Left renal cortex interstitium (tissue), 4 donors: ENCODE results near the gene COQ7. TPM values are rescaled to one million over a fixed set of nuclear protein-coding genes. Genes with fewer than 3 reads are reported as not detected.
A peak's percentile ranks its signal among the peaks of the same experiment; 100 is the strongest.

Experiments
- DNase-seq, 4 donors: peaks; one replicate each; pipeline ENCODE4 v3.0.0-alpha.2; 2013; ENCODE audit warnings: low read depth in 4 of 4, low spot score in 2 of 4, missing footprints in 1 of 4
- polyA plus RNA-seq, 4 donors: library from polyadenylated mRNA; unstranded; fragments of 120-200 nt; gene quantifications; one replicate each; pipeline ENCODE4 v1.2.1, GENCODE V29; 2013; ENCODE audit not compliant: insufficient read length in 4 of 4

COQ7 gene
- polyA plus RNA-seq, 4 donors, result 33.8 to 37.2 (median 35.3) TPM

DNA sequence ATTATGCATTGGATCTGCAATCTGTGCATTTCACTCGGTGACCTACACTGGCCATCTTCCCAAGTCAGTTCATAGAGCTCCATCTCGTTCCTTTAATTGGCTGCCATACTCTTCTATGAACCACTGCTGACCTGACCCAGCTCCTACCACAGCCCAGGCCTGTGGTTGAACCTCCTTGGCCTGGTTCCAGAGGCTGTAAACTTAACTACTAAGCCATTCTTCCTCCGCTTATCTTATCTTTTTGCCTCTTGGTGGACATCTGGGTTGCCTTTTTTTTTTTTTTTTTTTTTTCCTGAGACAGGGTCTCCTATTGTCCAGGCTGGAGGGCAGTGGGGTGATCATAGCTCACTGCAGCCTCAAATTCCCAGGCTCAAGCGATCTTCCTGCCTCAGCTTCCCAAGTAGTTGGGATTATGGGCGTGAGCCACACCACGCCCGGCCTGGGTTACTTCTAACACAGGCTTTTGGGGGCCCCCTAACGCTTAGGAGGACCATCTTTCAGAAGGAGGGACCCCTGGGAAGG, 18.3 kb downstream of the COQ7 start:
- DNase-seq, result no peak

- peak in 3 of 4 donors; percentile 60 to 84 (median 77) for DNase-seq
These were observed 19.1 kb downstream of the COQ7 start for GRCh38 chr16:19086322-19087199.

GRCh38 chr16:19088341-19088916, 21.0 kb downstream of the COQ7 start:
- no peak for DNase-seq

GRCh38 chr16:19089410-19089955, 22.1 kb downstream of the COQ7 start:
- DNase-seq, result no peak

DNA sequence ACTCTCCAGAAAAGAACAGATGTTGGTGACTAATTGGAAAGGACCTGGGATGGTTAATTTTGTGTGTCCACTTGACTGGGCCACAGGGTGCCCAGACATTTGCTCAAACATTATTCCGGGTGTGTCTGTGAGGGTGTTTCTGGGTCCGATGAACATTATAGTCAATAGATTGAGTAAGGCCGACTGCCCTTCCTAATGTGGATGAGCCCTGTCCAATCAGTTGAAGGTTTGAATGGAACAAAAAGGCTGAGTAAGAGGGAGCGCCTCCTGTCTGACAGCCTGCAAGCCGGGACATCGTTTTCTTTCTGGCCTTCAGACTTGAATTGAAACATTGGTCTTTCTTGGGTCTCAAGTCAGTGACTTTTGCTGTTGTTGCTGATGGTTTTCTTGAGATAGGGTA, 23.5 kb downstream of the COQ7 start:
- DNase-seq, result no peak

- no peak for DNase-seq
These were observed 25.4 kb downstream of the COQ7 start for GRCh38 chr16:19092653-19093410.

GRCh38 chr16:19093631-19094541, 26.5 kb downstream of the COQ7 start:
- DNase-seq, result no peak

DNA sequence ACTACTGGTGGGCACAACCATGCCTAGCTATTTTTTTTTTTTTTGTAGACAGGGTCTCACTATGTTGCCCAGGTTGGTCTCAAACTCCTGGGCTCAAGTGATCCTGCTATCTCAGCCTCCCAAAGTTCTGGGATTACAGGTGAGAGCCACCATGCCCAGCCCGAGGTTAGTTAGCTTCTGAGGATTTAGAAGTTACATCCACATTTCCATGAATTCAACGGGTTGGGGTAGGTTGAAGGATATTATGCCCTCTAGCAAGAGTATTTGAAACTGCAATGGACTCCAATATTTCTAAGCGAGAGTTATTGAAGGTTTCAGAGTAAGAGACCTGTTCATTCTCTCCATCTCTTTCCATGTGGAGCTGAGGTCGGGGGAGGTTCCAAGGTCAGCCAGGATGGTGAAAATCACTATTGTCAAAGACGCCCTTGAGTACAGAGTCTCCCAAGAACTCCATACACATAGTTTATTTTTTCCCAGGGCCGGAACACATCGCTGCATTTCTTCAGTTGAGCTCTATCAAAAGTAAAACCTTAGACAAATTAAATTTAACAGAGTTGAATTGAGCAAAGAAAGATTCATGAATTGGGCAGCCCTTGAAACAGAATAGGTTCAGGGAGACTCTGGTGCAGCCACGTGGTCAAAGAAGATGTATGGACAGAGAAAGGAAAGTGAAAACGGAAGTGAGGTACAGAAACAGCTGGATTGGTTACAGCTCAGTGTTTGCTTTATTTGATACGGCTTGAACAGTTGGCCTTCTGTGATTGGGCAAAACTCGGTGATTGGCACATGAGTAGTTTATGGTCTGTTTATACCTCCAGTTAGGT, 27.3 kb downstream of the COQ7 start:
- DNase-seq, result no peak

DNA sequence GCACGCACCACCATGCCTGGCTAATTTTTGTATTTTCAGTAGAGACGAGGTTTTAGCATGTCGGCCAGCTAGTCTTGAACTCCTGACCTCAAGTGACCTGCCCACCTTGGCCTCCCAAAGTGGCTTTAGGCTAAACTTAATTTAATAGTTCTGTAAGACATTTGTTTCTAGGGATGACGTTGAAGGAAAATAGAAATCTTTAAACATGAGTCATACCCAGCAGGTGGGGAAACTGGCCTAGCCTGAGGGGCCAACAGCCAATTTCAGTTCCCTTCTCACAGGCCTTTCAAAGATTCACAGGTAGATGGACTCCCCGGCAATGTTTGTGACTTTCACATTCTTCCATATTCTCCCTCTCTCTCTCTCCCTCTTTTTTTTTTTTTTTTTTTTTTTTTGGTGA, 28.2 kb downstream of the COQ7 start:
- no peak for DNase-seq

- no peak for DNase-seq
These were observed 30.8 kb downstream of the COQ7 start for GRCh38 chr16:19098173-19098572.

DNA sequence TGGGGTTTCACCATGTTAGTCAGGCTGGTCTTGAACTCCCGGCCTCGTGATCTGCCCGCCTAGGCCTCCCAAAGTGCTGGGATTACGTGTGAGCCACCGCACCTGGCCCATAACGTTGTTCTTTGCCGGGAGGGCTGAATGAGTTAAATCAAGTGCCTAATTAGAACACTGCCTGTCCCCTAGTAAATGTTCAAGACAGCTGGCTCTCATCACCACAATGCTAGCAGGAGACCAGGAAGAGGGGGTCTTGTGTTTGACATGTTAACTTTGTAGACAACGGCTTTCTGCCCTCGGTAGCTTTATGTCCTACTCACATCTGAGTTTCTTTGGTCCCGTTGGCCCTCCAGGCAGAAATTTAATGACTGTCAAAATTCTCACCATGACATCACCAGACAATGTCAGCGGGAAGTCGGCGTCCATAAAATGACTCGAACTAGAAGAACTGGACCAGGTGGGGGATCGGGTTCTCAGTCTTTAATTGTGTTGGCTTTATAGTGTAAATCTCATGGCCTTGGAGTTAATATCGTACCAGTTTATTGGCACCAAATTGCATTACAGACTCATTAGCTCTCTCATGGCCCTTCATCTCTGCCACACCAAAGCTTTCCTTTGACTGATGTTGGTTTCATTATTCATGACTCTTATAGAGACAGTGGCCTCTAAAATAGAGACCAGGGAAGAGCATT, 34.9 kb downstream of the COQ7 start:
- peak in 3 of 4 donors; percentile 50 to 60 (median 58) for DNase-seq

DNA sequence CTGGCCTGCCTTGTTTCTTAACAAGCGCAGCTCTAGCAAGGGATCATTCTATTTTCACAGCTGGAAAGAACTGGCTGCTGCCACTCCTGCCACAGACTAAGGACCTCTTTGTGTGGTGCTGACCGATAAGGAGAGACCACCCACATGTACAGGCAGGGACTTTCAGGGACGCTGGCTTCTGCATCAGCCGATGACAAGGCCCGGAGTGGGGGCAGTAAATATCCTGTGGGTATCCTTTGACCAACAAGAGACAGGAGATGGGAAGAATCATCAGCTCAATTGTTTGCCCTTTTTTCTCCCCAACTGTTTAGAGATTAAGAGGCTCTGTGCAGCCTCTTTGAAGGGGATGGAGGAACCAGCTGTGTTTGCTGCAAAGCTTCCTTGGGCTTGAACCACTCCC, 37.2 kb downstream of the COQ7 start:
- no peak for DNase-seq

GRCh38 chr16:19105131-19105530, 37.7 kb downstream of the COQ7 start:
- no peak for DNase-seq

GRCh38 chr16:19105891-19106624, 38.6 kb downstream of the COQ7 start:
- DNase-seq, result no peak

DNA sequence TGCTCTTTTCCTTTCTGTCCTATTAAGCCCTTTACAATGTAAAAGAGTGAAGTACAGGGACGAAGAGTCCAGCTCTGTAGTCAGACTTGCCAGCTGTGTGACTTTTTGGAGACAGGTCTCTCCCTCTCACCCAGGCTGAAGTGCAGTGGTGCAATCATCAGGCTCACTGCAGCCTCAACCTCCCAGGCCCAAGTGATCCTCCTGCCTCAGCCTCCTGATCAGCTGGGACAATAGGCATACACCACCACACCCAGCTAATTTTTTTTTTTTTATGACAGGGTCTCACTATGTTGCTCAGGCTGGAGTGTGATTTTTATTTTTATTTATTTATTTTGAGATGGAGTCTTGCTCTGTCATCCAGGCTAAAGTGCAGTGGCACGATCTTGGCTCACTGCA, 39.2 kb downstream of the COQ7 start:
- no peak for DNase-seq

- no peak for DNase-seq
These were observed 41.2 kb downstream of the COQ7 start for GRCh38 chr16:19108409-19109287.

DNA sequence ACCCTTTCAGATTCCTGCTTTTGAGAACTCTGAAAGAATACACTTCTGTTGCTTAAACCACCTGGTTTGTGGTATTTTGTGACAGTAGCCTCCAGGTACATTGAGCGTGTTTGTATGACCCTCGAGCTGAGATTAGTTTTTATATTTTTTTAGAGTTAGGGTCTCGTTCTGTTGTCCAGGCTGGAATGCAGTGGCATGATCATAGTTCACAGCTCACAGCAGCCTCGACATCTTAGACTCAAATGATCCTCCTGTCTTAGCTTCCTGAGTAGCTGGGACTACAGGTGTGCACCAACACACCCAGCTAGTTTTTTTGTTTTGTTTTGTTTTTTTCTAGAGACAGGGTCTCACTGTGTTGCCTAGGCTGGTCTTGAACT, 41.9 kb downstream of the COQ7 start:
- no peak for DNase-seq
